GM23248 (cell line): ENCODE measurements around the gene ATXN7L3.
"Not testable (repeated sequence)": the region's sequence is repeated elsewhere in the genome, so short reads cannot be mapped to it uniquely, and the experiment has no call there.

Experiments used
- EZH2 ChIP-seq: fragments of 200-600 bp; sonication (generic); IDR thresholded peaks from 2 replicates; pipeline ENCODE4 v1.6.1; 2018; ENCODE audit warnings: antibody characterized with exemption, mild to moderate bottlenecking; ENCODE audit not compliant: insufficient read depth, poor library complexity, severe bottlenecking
- EZH2phosphoT487 ChIP-seq: fragments of 200-600 bp; sonication (generic); IDR thresholded peaks from 2 replicates; pipeline ENCODE4 v1.6.1; 2018; ENCODE audit warnings: antibody characterized with exemption, moderate library complexity, mild to moderate bottlenecking, low read depth; ENCODE audit not compliant: insufficient read depth

- not testable (repeated sequence) for TF ChIP-seq EZH2phosphoT487, EZH2
These were observed 50.6 kb downstream of the ATXN7L3 start for GRCh38 chr17:44149066-44149465.
